Endometrial microvascular endothelial cells (primary cell): Measurements from ENCODE around the gene GLTP. TPM values are rescaled to one million over a fixed set of nuclear protein-coding genes. Genes with fewer than 3 reads are reported as not detected.

Experiments
- in situ Hi-C: cut with HindIII; loops from 2 replicates; pipeline ENCODE4 v1.10.0; 2017; ENCODE audit warnings: low sequenced_read_pairs, low pct_unique_long_range_greater_than_20kb; ENCODE audit errors: inconsistent ontology term
- total RNA-seq: library from RNA; depleted of rRNA; stranded (reverse); fragments of >200 nt; gene quantifications from one replicate; pipeline ENCODE4 v1.2.3, GENCODE V29; 2015; ENCODE audit errors: inconsistent ontology term

Gene GLTP
- total RNA-seq, 1 donor from 2014 or later: 93.0 TPM

GRCh38 chr12:109830267-109830666 lies 50.1 kb downstream of the GLTP start:
- in situ Hi-C loops: no loop called here

GRCh38 chr12:109829667-109830066 lies 50.7 kb downstream of the GLTP start:
- in situ Hi-C loops: no loop called here

- in situ Hi-C loops: no loop called here
Measured at GRCh38 chr12:109828754-109829511, 51.4 kb downstream of the GLTP start.

GRCh38 chr12:109827566-109828550 lies 52.5 kb downstream of the GLTP start:
- in situ Hi-C loops: no loop called here

- in situ Hi-C loops: no loop called here
Measured at GRCh38 chr12:109827080-109827479, 53.3 kb downstream of the GLTP start.

- in situ Hi-C loops: no loop called here
Measured at GRCh38 chr12:109824731-109825130, 55.6 kb downstream of the GLTP start.

GRCh38 chr12:109822951-109823411 lies 57.4 kb downstream of the GLTP start:
- in situ Hi-C loops: no loop called here

- in situ Hi-C loops: no loop called here
Measured at GRCh38 chr12:109822416-109822815, 57.9 kb downstream of the GLTP start.

- in situ Hi-C loops: no loop called here
Measured at GRCh38 chr12:109821968-109822367, 58.4 kb downstream of the GLTP start.

GRCh38 chr12:109820816-109821381 lies 59.4 kb downstream of the GLTP start:
- in situ Hi-C loops: no loop called here

GRCh38 chr12:109818905-109819500 lies 61.3 kb downstream of the GLTP start:
- in situ Hi-C loops: no loop called here

- in situ Hi-C loops: no loop called here
Measured at GRCh38 chr12:109818253-109818652, 62.1 kb downstream of the GLTP start.

GRCh38 chr12:109817627-109818231 lies 62.6 kb downstream of the GLTP start:
- in situ Hi-C loops: no loop called here

GRCh38 chr12:109816870-109817269 lies 63.5 kb downstream of the GLTP start:
- in situ Hi-C loops: no loop called here

- in situ Hi-C loops: no loop called here
Measured at GRCh38 chr12:109815757-109816617, 64.4 kb downstream of the GLTP start.

GRCh38 chr12:109815225-109815624 lies 65.1 kb downstream of the GLTP start:
- in situ Hi-C loops: no loop called here

GRCh38 chr12:109814600-109815150 lies 65.7 kb downstream of the GLTP start:
- in situ Hi-C loops: no loop called here
